NCI-H345 treated with DMSO at 0.1 percent for 48 hours (cell line): Measurements from ENCODE around the gene USP53.
"Not testable (repeated sequence)": the region's sequence is repeated elsewhere in the genome, so short reads cannot be mapped to it uniquely, and the experiment has no call there.

Experiments
- DNase-seq: peaks from one replicate; lab custom pipeline; 2025; ENCODE audit not compliant: unreplicated experiment; lab: John Stamatoyannopoulos, UW

USP53 gene

GRCh38 chr4:119227690-119228089 lies 15.2 kb downstream of the USP53 start:
- DNase-seq: no peak

GRCh38 chr4:119228406-119228805 lies 15.9 kb downstream of the USP53 start:
- DNase-seq: no peak

GRCh38 chr4:119229908-119230687 lies 17.6 kb downstream of the USP53 start:
- no peak for DNase-seq

- DNase-seq: no peak
Observed at GRCh38 chr4:119231491-119231890, 19.0 kb downstream of the USP53 start.

GRCh38 chr4:119232286-119232685 lies 19.8 kb downstream of the USP53 start:
- no peak for DNase-seq

GRCh38 chr4:119233191-119233590 lies 20.7 kb downstream of the USP53 start:
- DNase-seq: no peak

- no peak for DNase-seq
Observed at GRCh38 chr4:119233750-119234149, 21.2 kb downstream of the USP53 start.

GRCh38 chr4:119237201-119237600 lies 24.7 kb downstream of the USP53 start:
- no peak for DNase-seq

GRCh38 chr4:119237642-119238041 lies 25.1 kb downstream of the USP53 start:
- no peak for DNase-seq

- no peak for DNase-seq
Observed at GRCh38 chr4:119238068-119238722, 25.7 kb downstream of the USP53 start.

GRCh38 chr4:119240128-119240527 lies 27.6 kb downstream of the USP53 start:
- DNase-seq: no peak

GRCh38 chr4:119240568-119240967 lies 28.1 kb downstream of the USP53 start:
- DNase-seq: no peak

- no peak for DNase-seq
Observed at GRCh38 chr4:119242417-119242816, 29.9 kb downstream of the USP53 start.

GRCh38 chr4:119243868-119244267 lies 31.4 kb downstream of the USP53 start:
- DNase-seq: no peak

GRCh38 chr4:119244344-119244743 lies 31.8 kb downstream of the USP53 start:
- DNase-seq: no peak

GRCh38 chr4:119244832-119245231 lies 32.3 kb downstream of the USP53 start:
- no peak for DNase-seq

- DNase-seq: no peak
Observed at GRCh38 chr4:119246177-119246733, 33.7 kb downstream of the USP53 start.

GRCh38 chr4:119251037-119251436 lies 38.5 kb downstream of the USP53 start:
- DNase-seq: not testable (repeated sequence)

GRCh38 chr4:119255223-119255622 lies 42.7 kb downstream of the USP53 start:
- DNase-seq: not testable (repeated sequence)

- no peak for DNase-seq
Observed at GRCh38 chr4:119260528-119260927, 48.0 kb downstream of the USP53 start.

GRCh38 chr4:119261986-119262385 lies 49.5 kb downstream of the USP53 start:
- DNase-seq: no peak

- no peak for DNase-seq
Observed at GRCh38 chr4:119264743-119265142, 52.2 kb downstream of the USP53 start.
